ENCODE measurements around the gene GNPTAB. TPM values are rescaled to one million over a fixed set of nuclear protein-coding genes. Genes with fewer than 3 reads are reported as not detected.

The GNPTAB gene
- total RNA-seq, result 10 to 100 TPM; 26.5 to 40.8 (median 36.6) TPM

DNA sequence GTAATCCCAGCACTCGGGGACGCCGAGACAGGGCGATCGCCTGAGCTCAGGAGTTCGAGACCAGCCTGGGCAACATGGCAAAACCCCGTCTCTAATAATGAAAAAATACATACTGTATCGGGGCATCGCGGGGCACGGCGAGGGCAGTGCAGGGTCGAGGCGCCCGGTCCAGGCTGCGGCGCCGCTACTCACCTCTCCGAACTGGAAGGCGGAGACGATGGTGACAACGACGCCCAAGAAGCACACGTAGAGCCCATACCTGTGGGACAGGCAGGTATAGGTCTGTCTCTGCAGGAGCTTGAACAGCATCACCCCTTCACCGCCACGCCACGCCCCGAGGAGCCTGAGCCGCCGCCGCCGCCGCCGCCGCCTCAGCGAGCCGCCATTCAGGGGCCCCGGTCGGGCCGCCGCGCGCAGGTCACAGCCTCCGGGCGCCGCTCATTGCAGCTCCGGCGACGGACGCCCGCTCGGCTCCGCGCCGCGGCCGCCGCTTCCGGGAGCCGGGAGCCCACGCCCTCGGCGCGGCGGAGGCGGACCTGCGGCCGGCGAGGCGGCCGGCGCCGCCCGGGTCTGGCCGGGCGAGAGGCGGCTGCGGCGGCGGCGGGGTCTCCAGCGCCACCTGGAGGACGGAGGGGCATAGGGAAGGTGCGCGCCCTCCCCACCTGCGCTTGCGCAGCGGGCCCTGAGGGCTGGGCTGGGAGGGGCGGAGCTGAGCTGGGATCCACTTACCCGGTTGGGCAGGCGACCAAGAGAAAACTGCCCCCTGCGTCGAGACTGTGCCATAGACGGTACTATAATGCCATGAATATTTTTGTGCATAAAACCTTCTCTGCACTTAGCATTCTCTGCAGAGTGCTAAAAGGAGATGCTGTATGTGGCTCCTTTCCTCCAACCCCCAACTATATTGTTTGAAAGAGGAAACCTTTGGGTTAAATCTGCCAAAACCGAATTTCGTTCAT lies at the start of gene GNPTAB:
GNPTAB (minus strand) TSS at position 593 of the 959 bp plus-strand sequence; CDS start at position 309, 284 bp downstream.
- H3K27me3 ChIP-seq, result no peaks in the 10 kb centered on the region
- no peaks in the 10 kb centered on the region for H3K36me3 ChIP-seq
- DNase-seq, result peak; percentile 92 to 94
- peaks cover 0 to 7% of the 10 kb centered on the region in 2 donors for H3K4me1 ChIP-seq
- intact Hi-C loops (cut with DNase I), result loop anchor here (5.0 kb wide), 1 partner anchor 53 kb away; no protein-coding TSS in a partner anchor
- TF ChIP-seq POLR2A (IDR thresholded peaks at IDR 0.05), result peak in 1 of 2 donors; percentile 77
- TF ChIP-seq, protein P1, sequence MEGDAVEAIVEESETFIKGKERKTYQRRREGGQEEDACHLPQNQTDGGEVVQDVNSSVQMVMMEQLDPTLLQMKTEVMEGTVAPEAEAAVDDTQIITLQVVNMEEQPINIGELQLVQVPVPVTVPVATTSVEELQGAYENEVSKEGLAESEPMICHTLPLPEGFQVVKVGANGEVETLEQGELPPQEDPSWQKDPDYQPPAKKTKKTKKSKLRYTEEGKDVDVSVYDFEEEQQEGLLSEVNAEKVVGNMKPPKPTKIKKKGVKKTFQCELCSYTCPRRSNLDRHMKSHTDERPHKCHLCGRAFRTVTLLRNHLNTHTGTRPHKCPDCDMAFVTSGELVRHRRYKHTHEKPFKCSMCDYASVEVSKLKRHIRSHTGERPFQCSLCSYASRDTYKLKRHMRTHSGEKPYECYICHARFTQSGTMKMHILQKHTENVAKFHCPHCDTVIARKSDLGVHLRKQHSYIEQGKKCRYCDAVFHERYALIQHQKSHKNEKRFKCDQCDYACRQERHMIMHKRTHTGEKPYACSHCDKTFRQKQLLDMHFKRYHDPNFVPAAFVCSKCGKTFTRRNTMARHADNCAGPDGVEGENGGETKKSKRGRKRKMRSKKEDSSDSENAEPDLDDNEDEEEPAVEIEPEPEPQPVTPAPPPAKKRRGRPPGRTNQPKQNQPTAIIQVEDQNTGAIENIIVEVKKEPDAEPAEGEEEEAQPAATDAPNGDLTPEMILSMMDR (IDR thresholded peaks at IDR 0.05), result peak; percentile 57 to 98 (median 76)
- 0 to 1% methylated on average over 19 to 56 of the region's 96 CpGs for WGBS, 2 donors
- H3K9me3 ChIP-seq, result no peaks in the 10 kb centered on the region
- H3K27ac ChIP-seq, result peak within 1 kb of the TSS in 2 of 3 donors; percentile 16 to 64
- H3K4me3 ChIP-seq (replicated peaks in 1 of 3), result peak within 1 kb of the TSS; percentile 16 to 83 (median 41)

DNA sequence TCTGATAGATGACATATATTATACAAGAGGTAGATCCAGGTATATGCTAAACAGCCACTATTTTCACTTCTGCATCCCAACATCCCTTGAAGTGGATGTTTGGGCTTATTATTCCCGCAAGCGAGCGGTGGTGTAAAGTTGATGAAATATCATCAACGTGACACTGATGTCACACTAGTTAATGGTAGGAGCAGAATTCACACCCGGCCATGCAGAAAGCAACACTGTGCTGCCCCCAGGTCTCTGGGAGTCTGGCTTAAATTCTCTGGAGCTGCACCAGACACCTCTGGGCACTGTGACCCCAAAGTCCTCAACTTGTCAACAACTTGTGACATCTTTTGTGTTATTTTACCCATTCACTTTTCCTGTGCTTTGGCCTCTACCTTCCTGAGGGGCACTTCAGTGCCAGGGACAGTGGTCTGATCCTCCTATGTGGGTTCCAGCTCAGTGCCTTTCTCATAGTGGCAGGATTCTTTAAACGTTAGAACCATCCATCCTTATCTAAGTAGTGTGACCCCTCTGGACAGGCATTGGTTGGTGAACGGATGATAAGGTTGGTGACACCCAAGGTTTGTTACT lies 47.6 kb upstream of the GNPTAB start:
- WGBS, 2 donors, result 51 to 56% methylated on average over 7 of the region's 7 CpGs
- Histone ChIP-seq H3K27ac (peak overlapping the region in 2 of 3 donors; percentile 90 to 97), H3K4me3 (replicated peaks in 1 of 3) (peak overlapping the region in 2 of 3 donors; percentile 87 to 88), H3K9me3 (no peaks in the 10 kb centered on the region), H3K4me1 (no peaks in the 10 kb centered on the region), H3K36me3 (no peaks in the 10 kb centered on the region), H3K27me3 (no peaks in the 10 kb centered on the region)
- DNase-seq, result no peak
- intact Hi-C loops (cut with DNase I), result no loop called here
- TF ChIP-seq POLR2A (IDR thresholded peaks at IDR 0.05), result no peak
- TF ChIP-seq, protein P1 (IDR thresholded peaks at IDR 0.05), result no peak

DNA sequence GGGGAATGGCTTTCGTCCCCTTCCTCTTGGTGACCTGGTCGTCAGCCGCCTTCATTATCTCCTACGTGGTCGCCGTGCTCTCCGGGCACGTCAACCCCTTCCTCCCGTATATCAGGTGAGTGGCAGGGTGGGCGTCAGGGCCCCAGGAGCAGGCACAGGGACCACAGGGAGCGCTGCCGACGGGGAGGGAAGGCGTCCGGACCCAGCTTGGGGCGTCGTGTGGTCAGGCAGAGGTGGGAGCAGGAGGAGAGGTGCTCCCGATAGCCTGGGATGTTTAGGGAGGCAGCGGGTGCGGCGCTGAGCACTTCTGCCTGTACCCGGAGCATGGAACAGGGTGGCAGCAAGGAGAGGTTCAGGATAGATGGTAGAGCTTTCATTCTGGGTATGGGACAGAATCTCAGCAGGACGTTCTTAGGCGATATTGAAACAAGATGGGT lies 47.1 kb upstream of the GNPTAB start:
- WGBS, 2 donors, result 2 to 10% methylated on average over 3 to 11 of the region's 24 CpGs
- no peaks in the 10 kb centered on the region for H3K4me1 ChIP-seq
- H3K27ac ChIP-seq, result peak overlapping the region; percentile 84 to 97 (median 90)
- DNase-seq, result peak; percentile 26 to 27
- H3K4me3 ChIP-seq (replicated peaks in 1 of 3), result peak overlapping the region; percentile 54 to 88 (median 87)
- no peaks in the 10 kb centered on the region for H3K9me3 ChIP-seq
- no peaks in the 10 kb centered on the region for H3K36me3 ChIP-seq
- no peaks in the 10 kb centered on the region for H3K27me3 ChIP-seq
- intact Hi-C loops (cut with DNase I), result no loop called here
- TF ChIP-seq POLR2A (IDR thresholded peaks at IDR 0.05), result no peak
- TF ChIP-seq, protein P1 (IDR thresholded peaks at IDR 0.05), result no peak

DNA sequence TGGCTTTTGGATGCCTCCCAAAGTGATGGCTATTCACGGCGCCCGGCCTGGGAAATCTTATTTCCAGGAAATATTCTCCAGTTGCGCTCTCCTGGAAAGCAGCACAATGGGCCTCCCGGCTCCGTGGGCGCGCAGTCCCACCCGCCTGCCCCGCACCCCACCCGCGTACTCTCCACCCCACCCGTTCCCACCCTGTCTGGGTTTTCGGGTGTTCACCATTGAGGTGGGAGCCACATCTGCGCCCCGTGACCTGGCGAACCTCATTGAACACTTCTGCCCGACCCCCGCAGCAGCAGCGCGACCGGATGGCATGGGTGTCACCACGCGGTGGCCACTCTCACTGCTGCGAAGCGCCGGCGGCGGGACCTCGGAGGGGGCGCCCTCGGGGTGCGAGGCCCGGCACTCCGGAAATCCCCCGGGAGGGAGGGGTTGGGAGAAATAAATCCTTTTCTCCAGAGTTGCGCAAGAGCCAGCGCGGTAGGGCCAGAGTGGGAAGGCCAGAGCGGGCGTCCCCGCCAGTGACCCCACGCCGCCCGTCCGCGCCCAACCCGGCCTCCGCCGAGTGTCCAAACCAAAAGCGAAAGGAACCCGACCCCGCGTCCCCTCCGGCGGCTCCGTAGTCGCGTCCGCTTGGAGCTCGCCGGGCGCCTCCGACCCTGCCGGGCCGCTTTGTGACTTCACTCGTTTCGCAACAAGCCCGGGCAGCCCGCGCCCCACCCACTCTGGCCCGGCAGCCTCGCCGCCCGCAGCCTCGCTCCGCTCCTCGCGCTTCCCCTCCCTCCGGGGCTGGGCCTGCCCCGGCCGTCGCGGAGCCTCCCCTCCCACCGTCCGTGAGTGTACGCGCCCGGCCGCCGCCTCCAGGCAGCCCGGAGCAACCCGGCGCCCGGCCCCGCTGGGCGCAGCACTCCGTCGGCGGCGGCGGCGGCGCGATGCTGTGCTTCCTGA lies 46.4 kb upstream of the GNPTAB start, which contains the start of gene DRAM1:
DRAM1 (plus strand) TSS at position 720 of the 945 bp plus-strand sequence; CDS start at position 930, 210 bp downstream.
- DNase-seq, result peak; percentile 87 to 88
- WGBS, 2 donors, result 2 to 3% methylated on average over 35 to 48 of the region's 105 CpGs
- Histone ChIP-seq H3K27me3 (no peaks in the 10 kb centered on the region), H3K27ac (peak within 1 kb of the TSS; percentile 84 to 97 (median 90)), H3K9me3 (no peaks in the 10 kb centered on the region), H3K4me1 (no peaks in the 10 kb centered on the region), H3K4me3 (replicated peaks in 1 of 3) (peak within 1 kb of the TSS; percentile 54 to 88 (median 87)), H3K36me3 (no peaks in the 10 kb centered on the region)
- TF ChIP-seq POLR2A (IDR thresholded peaks at IDR 0.05), result peak in 1 of 2 donors; percentile 72
- TF ChIP-seq, protein P1 (IDR thresholded peaks at IDR 0.05), result peak in 1 of 6 experiments; percentile 8
- intact Hi-C loops (cut with DNase I), result no loop called here
